Ishikawa (cell line): ENCODE results near the gene DRC3.

Experiments used
- CEBPB ChIP-seq: IDR thresholded peaks from 2 replicates; pipeline ENCODE4 v1.6.1; 2012
- EP300 ChIP-seq: IDR thresholded peaks from 2 replicates; pipeline ENCODE4 v1.6.1; 2012; ENCODE audit warnings: borderline replicate concordance
- TEAD4 ChIP-seq: IDR thresholded peaks from 2 replicates; pipeline ENCODE4 v1.6.1; 2012
- YY1 ChIP-seq: IDR thresholded peaks from 2 replicates; pipeline ENCODE4 v1.6.1; 2012; ENCODE audit warnings: low read depth

- no peak for TF ChIP-seq YY1
- TF ChIP-seq TEAD4: no peak
- TF ChIP-seq CEBPB: no peak
- no peak for TF ChIP-seq EP300
Observed at GRCh38 chr17:17952691-17953090, 20.0 kb upstream of the DRC3 start.
